ENCODE data around the gene AHSA1.
A peak's percentile ranks its signal among the peaks of the same experiment; 100 is the strongest.
"Not testable (repeated sequence)": the region's sequence is repeated elsewhere in the genome, so short reads cannot be mapped to it uniquely, and the experiment has no call there.

The AHSA1 gene

GRCh38 chr14:77457522-77458248 lies at the start of gene AHSA1, which contains the start of gene VIPAS39:
AHSA1 (plus strand) TSS chr14:77458093; CDS start chr14:77458190, 97 bp downstream.
VIPAS39 (minus strand) TSS chr14:77457601; CDS start chr14:77454102, 3,499 bp downstream.
- peak; percentile 85 for DNase-seq (ENCODE audit: insufficient read length, low spot score)
- peak; percentile 95 for FAIRE-seq

- DNase-seq (ENCODE audit: insufficient read length, low spot score) (no peak), FAIRE-seq (no peak)
Measured at GRCh38 chr14:77409131-77409533, 48.8 kb upstream of the AHSA1 start.

- not testable (repeated sequence) for FAIRE-seq; DNase-seq (ENCODE audit: insufficient read length, low spot score)
Measured at GRCh38 chr14:77415403-77416030, 42.4 kb upstream of the AHSA1 start.

GRCh38 chr14:77416098-77416497 lies 41.8 kb upstream of the AHSA1 start:
- not testable (repeated sequence) for DNase-seq (ENCODE audit: insufficient read length, low spot score); FAIRE-seq

GRCh38 chr14:77416836-77417235 lies 41.1 kb upstream of the AHSA1 start:
- no peak for FAIRE-seq
- DNase-seq (ENCODE audit: insufficient read length, low spot score), result no peak

- FAIRE-seq (no peak), DNase-seq (ENCODE audit: insufficient read length, low spot score) (no peak)
Measured at GRCh38 chr14:77421201-77421600, 36.7 kb upstream of the AHSA1 start.

- FAIRE-seq (no peak), DNase-seq (ENCODE audit: insufficient read length, low spot score) (no peak)
Measured at GRCh38 chr14:77423423-77423822, 34.5 kb upstream of the AHSA1 start, which contains the start of gene NOXRED1. NOXRED1 (minus strand) TSS chr14:77423523; CDS start chr14:77422889, 634 bp downstream.

GRCh38 chr14:77424862-77425261 lies 33.0 kb upstream of the AHSA1 start:
- no peak for DNase-seq (ENCODE audit: insufficient read length, low spot score)
- no peak for FAIRE-seq

GRCh38 chr14:77426396-77426795 lies 31.5 kb upstream of the AHSA1 start:
- DNase-seq (ENCODE audit: insufficient read length, low spot score), result no peak
- FAIRE-seq, result no peak

GRCh38 chr14:77436042-77436441 lies 21.9 kb upstream of the AHSA1 start:
- DNase-seq (ENCODE audit: insufficient read length, low spot score), result no peak
- no peak for FAIRE-seq

- FAIRE-seq, result no peak
- DNase-seq (ENCODE audit: insufficient read length, low spot score), result no peak
Measured at GRCh38 chr14:77438596-77438995, 19.3 kb upstream of the AHSA1 start.

GRCh38 chr14:77439861-77440260 lies 18.0 kb upstream of the AHSA1 start:
- DNase-seq (ENCODE audit: insufficient read length, low spot score) (no peak), FAIRE-seq (no peak)

GRCh38 chr14:77442196-77442595 lies 15.7 kb upstream of the AHSA1 start:
- FAIRE-seq, result no peak
- no peak for DNase-seq (ENCODE audit: insufficient read length, low spot score)

- DNase-seq (ENCODE audit: insufficient read length, low spot score), result no peak
- FAIRE-seq, result no peak
Measured at GRCh38 chr14:77455966-77456640, 1.8 kb upstream of the AHSA1 start.

GRCh38 chr14:77457115-77457521 lies 775 bp upstream of the AHSA1 start:
- FAIRE-seq (no peak), DNase-seq (ENCODE audit: insufficient read length, low spot score) (no peak)

GRCh38 chr14:77458249-77458950 lies 507 bp downstream of the AHSA1 start:
- FAIRE-seq (peak; percentile 44), DNase-seq (ENCODE audit: insufficient read length, low spot score) (no peak)

GRCh38 chr14:77459072-77459723 lies 1.3 kb downstream of the AHSA1 start:
- DNase-seq (ENCODE audit: insufficient read length, low spot score) (no peak), FAIRE-seq (no peak)

- no peak for DNase-seq (ENCODE audit: insufficient read length, low spot score)
- no peak for FAIRE-seq
Measured at GRCh38 chr14:77467801-77468200, 9.9 kb downstream of the AHSA1 start.

GRCh38 chr14:77469067-77469505 lies 11.2 kb downstream of the AHSA1 start:
- DNase-seq (ENCODE audit: insufficient read length, low spot score), result no peak
- no peak for FAIRE-seq

- FAIRE-seq (no peak), DNase-seq (ENCODE audit: insufficient read length, low spot score) (no peak)
Measured at GRCh38 chr14:77469539-77469938, 11.6 kb downstream of the AHSA1 start.
